ENCODE results near the gene PSMC3. TPM values are rescaled to one million over a fixed set of nuclear protein-coding genes. Genes with fewer than 3 reads are reported as not detected.

The PSMC3 gene
- total RNA-seq, 1 experiment from 2014 or later: 179 TPM

- H4K5ac ChIP-seq (ENCODE audit: insufficient read length, low read depth, low read length): no peak overlapping the region
Measured at GRCh38 chr11:47384498-47384897, 41.7 kb downstream of the PSMC3 start.

More at GRCh38 chr11:47384498-47384897, 41.7 kb downstream of the PSMC3 start:
- H2BK15ac ChIP-seq (ENCODE audit: low read depth, low read length): no peak overlapping the region
- no peaks in the 10 kb centered on the region for H3K4me1 ChIP-seq (ENCODE audit: insufficient read depth, low read length)
- H3K56ac ChIP-seq (ENCODE audit: insufficient read length, low read depth, low read length): no peak overlapping the region
- H3K27ac ChIP-seq (ENCODE audit: insufficient read length, low read depth, low read length): no peak overlapping the region
- no peak overlapping the region for H4K8ac ChIP-seq (replicated peaks; ENCODE audit: insufficient read length, low read depth, low read length)
- no peak for DNase-seq
- no peaks in the 10 kb centered on the region for H3K79me1 ChIP-seq (ENCODE audit: insufficient read depth, low read depth, low read length, poor library complexity, severe bottlenecking)
- H4K20me1 ChIP-seq (ENCODE audit: control insufficient read depth, insufficient read depth, insufficient read length): no peaks in the 10 kb centered on the region
- H3K9me3 Mint-ChIP-seq: no peaks in the 10 kb centered on the region
- H3K14ac ChIP-seq (ENCODE audit: insufficient read depth, low read length): no peak overlapping the region
- H2BK20ac ChIP-seq (ENCODE audit: low read depth, low read length, poor library complexity, severe bottlenecking): no peak overlapping the region
- H3K27ac Mint-ChIP-seq: no peak overlapping the region
- H3K27me3 Mint-ChIP-seq (ENCODE audit: low read depth): peaks cover 5% of the 10 kb centered on the region
- H3K4ac ChIP-seq (ENCODE audit: low read depth, low read length): no peak overlapping the region
- H3K36me3 Mint-ChIP-seq (ENCODE audit: insufficient read depth in 1 of 3, low read depth in 3 of 3): no peaks in the 10 kb centered on the region
- H3K23me2 ChIP-seq (ENCODE audit: insufficient read length, low read depth, low read length, poor library complexity, severe bottlenecking): no peaks in the 10 kb centered on the region
- H3K23ac ChIP-seq (ENCODE audit: insufficient read length, low read depth, low read length): no peak overlapping the region
- no peak overlapping the region for H3T11ph ChIP-seq (ENCODE audit: low read length)
- TF ChIP-seq CTCF (conservative IDR thresholded peaks at IDR 0.05): no peak
- no peak overlapping the region for H2AFZ ChIP-seq (ENCODE audit: low read length)
- no peak overlapping the region for H3K9ac ChIP-seq (ENCODE audit: extremely low read depth, insufficient read length, low read length)
- H4K91ac ChIP-seq (ENCODE audit: insufficient read length, low read depth, low read length): no peak overlapping the region
- H3K4me2 ChIP-seq (ENCODE audit: insufficient read depth, insufficient read length, low read length): no peak overlapping the region
- no peak overlapping the region for H3K4me3 Mint-ChIP-seq
- H3K27me3 ChIP-seq (ENCODE audit: insufficient read depth, low read length): no peaks in the 10 kb centered on the region
- H2BK12ac ChIP-seq (ENCODE audit: insufficient read length, low read depth, low read length): no peak overlapping the region
- H2BK5ac ChIP-seq (ENCODE audit: insufficient read length, low read length): no peak overlapping the region
- H2BK120ac ChIP-seq (ENCODE audit: low read depth, low read length, poor library complexity, severe bottlenecking): no peak overlapping the region
- no peaks in the 10 kb centered on the region for H3K79me2 ChIP-seq (ENCODE audit: insufficient read depth, low read length)
- no CpG with 5 or more reads among the region's 4 CpGs for WGBS (ENCODE audit: extremely low coverage, insufficient read length, low lambda C conversion rate)
- H3K9me3 ChIP-seq (ENCODE audit: control insufficient read depth, low read depth, low read length): no peaks in the 10 kb centered on the region
- no peaks in the 10 kb centered on the region; a peak in 1 of 4 replicates for H3K4me1 Mint-ChIP-seq
- no peak overlapping the region for H3K18ac ChIP-seq (ENCODE audit: insufficient read length, low read depth, low read length)
- H2AK5ac ChIP-seq (ENCODE audit: insufficient read length, low read length): no peak overlapping the region
